A549 (cell line): Measurements from ENCODE around the gene ATP1A4. TPM values are rescaled to one million over a fixed set of nuclear protein-coding genes. Genes with fewer than 3 reads are reported as not detected.

Experiments
- ATAC-seq, 2 experiments: fragments of 200-7000 bp in 1 of 2; fragments of >200 bp in 1 of 2; cut with Nextera tagmentation in 1 of 2; cut with Tn5 transposase in 1 of 2; 3 replicates each; pipeline versions ENCODE4 v1.8.0 to v1.9.1; 2018 to 2020; ENCODE audit warnings: mild to moderate bottlenecking in 1 of 2, moderate library complexity in 1 of 2
- CTCF ChIA-PET: fragments of 300-600 bp; sonication (Branson Sonifier 250); formaldehyde crosslinking; extraction: SDS; loops from one replicate; lab custom pipeline; 2021; ENCODE audit warnings: antibody characterized with exemption, inconsistent platforms; lab: Yijun Ruan, JAX
- POLR2A ChIA-PET: fragments of 350-600 bp; formaldehyde crosslinking; extraction: SDS; loops from one replicate; lab custom pipeline; 2021; ENCODE audit warnings: antibody characterized with exemption, inconsistent platforms; lab: Yijun Ruan, JAX
- DNase-seq, 2 experiments: peaks; one replicate each; pipeline versions ENCODE4 v3.0.0 to v3.0.0-alpha.2; 2011 to 2016; ENCODE audit warnings: low read depth in 1 of 2, low spot score in 1 of 2
- FAIRE-seq: peaks from 2 replicates; lab custom pipeline; 2011; peaks lifted over from hg19 to GRCh38; lab: Jason Lieb, UNC
- H3K27ac ChIP-seq, 2 experiments: fragments of >200 bp; sonication (Bioruptor Twin); formaldehyde crosslinking; 3 replicates each; pipeline ENCODE4 v1.5.1; 2016 to 2017
- H3K4me1 ChIP-seq: fragments of >200 bp; sonication (Bioruptor Twin); formaldehyde crosslinking; 3 replicates; pipeline ENCODE4 v1.6.1; 2016
- H3K4me2 ChIP-seq: fragments of >200 bp; sonication (Bioruptor Twin); formaldehyde crosslinking; 3 replicates; pipeline ENCODE4 v1.6.1; 2016
- H3K4me3 ChIP-seq: fragments of >200 bp; sonication (Bioruptor Twin); formaldehyde crosslinking; 3 replicates; pipeline ENCODE4 v1.5.1; 2016
- H3K9me3 ChIP-seq: fragments of >200 bp; sonication (Bioruptor Twin); formaldehyde crosslinking; 3 replicates; pipeline ENCODE4 v1.6.1; 2016
- BHLHE40 ChIP-seq: IDR thresholded peaks from 2 replicates; pipeline ENCODE4 v1.6.1; 2012; ENCODE audit warnings: low read depth, low read length, inconsistent platforms
- CBX2 ChIP-seq: fragments of 200-600 bp; sonication (generic); IDR thresholded peaks from 2 replicates; pipeline ENCODE4 v1.6.1; 2016; ENCODE audit warnings: low read depth, mild to moderate bottlenecking, borderline replicate concordance
- CBX8 ChIP-seq: fragments of 200-600 bp; sonication (generic); IDR thresholded peaks from 2 replicates; pipeline ENCODE4 v1.6.1; 2016
- CEBPB ChIP-seq, 2 experiments: fragments of >200 bp in 1 of 2; sonication (Bioruptor Twin) in 1 of 2; formaldehyde crosslinking in 1 of 2; IDR thresholded peaks; 2 replicates each; pipeline ENCODE4 v1.6.1; 2012 to 2016
- EHMT2 ChIP-seq: fragments of 200-600 bp; sonication (generic); IDR thresholded peaks from 2 replicates; pipeline ENCODE4 v1.6.1; 2016; ENCODE audit warnings: antibody characterized with exemption, low read depth, mild to moderate bottlenecking, moderate library complexity
- ELK1 ChIP-seq: fragments of 150-350 bp; IDR thresholded peaks from 2 replicates; pipeline ENCODE4 v1.6.1; 2014; ENCODE audit warnings: low read depth, mild to moderate bottlenecking, low read length
- EP300 ChIP-seq, 2 experiments: fragments of >200 bp; sonication (Bioruptor Twin); formaldehyde crosslinking; IDR thresholded peaks; 2 replicates in 1 of 2; 3 replicates in 1 of 2; pipeline ENCODE4 v1.6.1; 2016 to 2017
- FOSB ChIP-seq: fragments of 250-450 bp; sonication (Bioruptor Pico); IDR thresholded peaks from 2 replicates; pipeline ENCODE4 v1.5.0; 2020; ENCODE audit warnings: mild to moderate bottlenecking, moderate library complexity
- FOSL2 ChIP-seq, 2 experiments: fragments of 450-650 bp in 1 of 2; fragments of >200 bp in 1 of 2; sonication (Bioruptor Twin) in 1 of 2; formaldehyde crosslinking; IDR thresholded peaks; 2 replicates each; pipeline versions ENCODE4 v1.5.0 to v1.6.1; 2016 to 2020; ENCODE audit warnings: mild to moderate bottlenecking in 1 of 2, moderate library complexity in 1 of 2
- JUN ChIP-seq, 2 experiments: fragments of >200 bp; sonication (Bioruptor Twin); formaldehyde crosslinking; IDR thresholded peaks; 2 replicates in 1 of 2; 3 replicates in 1 of 2; pipeline ENCODE4 v1.6.1; 2016 to 2017
- JUNB ChIP-seq: fragments of >200 bp; sonication (Bioruptor Twin); formaldehyde crosslinking; IDR thresholded peaks from 2 replicates; pipeline ENCODE4 v1.6.1; 2016
- MAFK ChIP-seq: fragments of 450-650 bp; IDR thresholded peaks from 2 replicates; pipeline ENCODE4 v1.6.1; 2014; ENCODE audit not compliant: partially characterized antibody
- NFE2L2 ChIP-seq: fragments of 150-350 bp; conservative IDR thresholded peaks from 2 replicates; pipeline ENCODE4 v1.6.1; 2014; ENCODE audit warnings: low read length
- NR3C1 ChIP-seq: fragments of >200 bp; sonication (Bioruptor Twin); formaldehyde crosslinking; IDR thresholded peaks from 3 replicates; pipeline ENCODE4 v1.6.1; 2017
- PHF8 ChIP-seq: fragments of 200-600 bp; sonication (generic); IDR thresholded peaks from 2 replicates; pipeline ENCODE4 v1.6.1; 2016; ENCODE audit warnings: low read depth, mild to moderate bottlenecking, antibody characterized with exemption, moderate library complexity, borderline replicate concordance
- POLR2A ChIP-seq: IDR thresholded peaks from 2 replicates; pipeline ENCODE4 v1.6.1; 2012; ENCODE audit warnings: mild to moderate bottlenecking, low read length
- RARB ChIP-seq: fragments of 250-450 bp; sonication (Bioruptor Pico); IDR thresholded peaks from 2 replicates; pipeline ENCODE4 v1.8.0; 2021; ENCODE audit warnings: mild to moderate bottlenecking, moderate library complexity
- RNF2 ChIP-seq: fragments of 200-600 bp; sonication (generic); IDR thresholded peaks from 2 replicates; pipeline ENCODE4 v1.6.1; 2016; ENCODE audit warnings: low read depth, mild to moderate bottlenecking, antibody characterized with exemption, moderate library complexity, borderline replicate concordance
- SMC3 ChIP-seq: fragments of >200 bp; sonication (Bioruptor Twin); formaldehyde crosslinking; IDR thresholded peaks from 3 replicates; pipeline ENCODE4 v1.6.1; 2018; ENCODE audit warnings: inconsistent platforms
- ZNF302 ChIP-seq: fragments of 250-450 bp; sonication (Bioruptor Pico); IDR thresholded peaks from 2 replicates; pipeline ENCODE4 v1.9.0; 2021; ENCODE audit warnings: inconsistent platforms, mild to moderate bottlenecking, moderate library complexity
- polyA plus RNA-seq, 4 experiments: library from polyadenylated mRNA; depleted of rRNA in 3 of 4; stranded (reverse); fragments of >200 nt; fragmentation: RNase III in 1 of 4; extraction: RNeasy Plus Mini Kit Qiagen cat#74134 plus additional on column Dnase treatment in 1 of 4; gene quantifications; 2 replicates in 3 of 4; 3 replicates in 1 of 4; pipeline ENCODE4 v1.2.3, GENCODE V29; 2011 to 2017

ATP1A4 gene
- polyA plus RNA-seq, 2 of the 4 experiments (the other 2 are of a cell fraction), result not detected

GRCh38 chr1:160228431-160228830 lies 77.0 kb downstream of the ATP1A4 start:
- Histone ChIP-seq H3K4me1 (no peaks in the 10 kb centered on the region), H3K27ac (no peak overlapping the region), H3K4me3 (no peak overlapping the region), H3K9me3 (no peaks in the 10 kb centered on the region), H3K4me2 (no peak overlapping the region)
- ATAC-seq (no peak), DNase-seq (no peak), FAIRE-seq (no peak)
- ChIA-PET CTCF (interaction anchor here (0.6 to 5.4 kb wide), 9 partner anchors 9 to 1661 kb away, joined by 3 to 26 read pairs (median 5); no protein-coding TSS in a partner anchor), POLR2A (no interaction called here)
- TF ChIP-seq FOSL2 (IDR thresholded peaks at IDR 0.05), result no peak
- no peak for TF ChIP-seq FOSL2 (CRISPR knock-in tag; IDR thresholded peaks at IDR 0.05)
- no peak for TF ChIP-seq ZNF302

- no peak for DNase-seq
- H3K4me2 ChIP-seq, result no peak overlapping the region
- no peak for ATAC-seq
- FAIRE-seq, result no peak
- no peaks in the 10 kb centered on the region for H3K4me1 ChIP-seq
- no peaks in the 10 kb centered on the region for H3K9me3 ChIP-seq
- TF ChIP-seq NFE2L2 (no peak), JUNB (no peak), POLR2A (no peak), CEBPB (IDR thresholded peaks at IDR 0.05) (no peak), ELK1 (no peak), CBX8 (no peak), RARB (no peak), CBX2 (no peak), MAFK (no peak), EHMT2 (no peak), PHF8 (no peak), SMC3 (no peak), NR3C1 (no peak), EP300 (IDR thresholded peaks at IDR 0.05) (no peak), FOSB (CRISPR knock-in tag) (no peak), RNF2 (no peak), BHLHE40 (no peak), JUN (IDR thresholded peaks at IDR 0.05) (no peak)
- no peak overlapping the region for H3K4me3 ChIP-seq
- no peak overlapping the region for H3K27ac ChIP-seq
- CTCF ChIA-PET, result interaction anchor here (0.6 to 5.4 kb wide), 9 partner anchors 9 to 132 kb away, joined by 3 to 24 read pairs (median 5); no protein-coding TSS in a partner anchor
- POLR2A ChIA-PET, result no interaction called here
Observed at GRCh38 chr1:160232911-160233310, 81.5 kb downstream of the ATP1A4 start.

Other genes starting within 250 kb of the ATP1A4 start
- gene TAGLN2, start 226.1 kb upstream of the ATP1A4 start, polyA plus RNA-seq (2011; rRNA removed), result 533 and 536 TPM in 2 replicates
- gene TAGLN2, start 226.1 kb upstream of the ATP1A4 start, polyA plus RNA-seq (2017; fragmentation: RNase III; extraction: RNeasy Plus Mini Kit Qiagen cat#74134 plus additional on column Dnase treatment), result 781 to 811 TPM (median 806 TPM) in 3 replicates
- gene IGSF9, start 206.0 kb upstream of the ATP1A4 start, polyA plus RNA-seq (2011; rRNA removed), result 0.05 and 0.06 TPM in 2 replicates
- gene IGSF9, start 206.0 kb upstream of the ATP1A4 start, polyA plus RNA-seq (2017; fragmentation: RNase III; extraction: RNeasy Plus Mini Kit Qiagen cat#74134 plus additional on column Dnase treatment), result 0.49 to 0.54 TPM (median 0.50 TPM) in 3 replicates
- gene SLAMF9, start 197.4 kb upstream of the ATP1A4 start, polyA plus RNA-seq (2011; rRNA removed), result 0.21 and 0.25 TPM in 2 replicates
- gene SLAMF9, start 197.4 kb upstream of the ATP1A4 start, polyA plus RNA-seq (2017; fragmentation: RNase III; extraction: RNeasy Plus Mini Kit Qiagen cat#74134 plus additional on column Dnase treatment), result 0.16 to 0.28 TPM (median 0.22 TPM) in 3 replicates
- 6.3 and 7.2 TPM in 2 replicates for gene PIGM, start 119.6 kb upstream of the ATP1A4 start, polyA plus RNA-seq (2011; rRNA removed)
- gene PIGM, start 119.6 kb upstream of the ATP1A4 start, polyA plus RNA-seq (2017; fragmentation: RNase III; extraction: RNeasy Plus Mini Kit Qiagen cat#74134 plus additional on column Dnase treatment), result 4.8 to 5.3 TPM (median 5.0 TPM) in 3 replicates
- not detected in 2 replicates for gene KCNJ10, start 81.4 kb upstream of the ATP1A4 start, polyA plus RNA-seq (2011; rRNA removed)
- 0.05 to 0.09 TPM (median 0.05 TPM) in 3 replicates for gene KCNJ10, start 81.4 kb upstream of the ATP1A4 start, polyA plus RNA-seq (2017; fragmentation: RNase III; extraction: RNeasy Plus Mini Kit Qiagen cat#74134 plus additional on column Dnase treatment)
- not detected in 2 replicates for gene KCNJ9, start 70.1 kb upstream of the ATP1A4 start, polyA plus RNA-seq (2011; rRNA removed)
- not detected in 3 replicates for gene KCNJ9, start 70.1 kb upstream of the ATP1A4 start, polyA plus RNA-seq (2017; fragmentation: RNase III; extraction: RNeasy Plus Mini Kit Qiagen cat#74134 plus additional on column Dnase treatment)
- gene IGSF8, start 53.0 kb upstream of the ATP1A4 start, polyA plus RNA-seq (2011; rRNA removed), result 7.3 and 8.3 TPM in 2 replicates
- 6.3 to 8.5 TPM (median 7.8 TPM) in 3 replicates for gene IGSF8, start 53.0 kb upstream of the ATP1A4 start, polyA plus RNA-seq (2017; fragmentation: RNase III; extraction: RNeasy Plus Mini Kit Qiagen cat#74134 plus additional on column Dnase treatment)
- 0.07 and 0.09 TPM in 2 replicates for gene ATP1A2, start 35.8 kb upstream of the ATP1A4 start, polyA plus RNA-seq (2011; rRNA removed)
- 0.10 to 0.13 TPM in 2 of 3 replicates, not detected in the other for gene ATP1A2, start 35.8 kb upstream of the ATP1A4 start, polyA plus RNA-seq (2017; fragmentation: RNase III; extraction: RNeasy Plus Mini Kit Qiagen cat#74134 plus additional on column Dnase treatment)
- gene CASQ1, start 39.0 kb downstream of the ATP1A4 start, polyA plus RNA-seq (2011; rRNA removed), result 0.04 and 0.08 TPM in 2 replicates
- 0.04 TPM in 1 of 3 replicates, not detected in the others for gene CASQ1, start 39.0 kb downstream of the ATP1A4 start, polyA plus RNA-seq (2017; fragmentation: RNase III; extraction: RNeasy Plus Mini Kit Qiagen cat#74134 plus additional on column Dnase treatment)
- gene PEA15, start 53.8 kb downstream of the ATP1A4 start, polyA plus RNA-seq (2011; rRNA removed), result 115 and 130 TPM in 2 replicates
- 136 to 157 TPM (median 150 TPM) in 3 replicates for gene PEA15, start 53.8 kb downstream of the ATP1A4 start, polyA plus RNA-seq (2017; fragmentation: RNase III; extraction: RNeasy Plus Mini Kit Qiagen cat#74134 plus additional on column Dnase treatment)
- gene DCAF8, start 110.9 kb downstream of the ATP1A4 start, polyA plus RNA-seq (2011; rRNA removed), result 103 and 113 TPM in 2 replicates
- gene DCAF8, start 110.9 kb downstream of the ATP1A4 start, polyA plus RNA-seq (2017; fragmentation: RNase III; extraction: RNeasy Plus Mini Kit Qiagen cat#74134 plus additional on column Dnase treatment), result 67.4 to 69.8 TPM (median 69.8 TPM) in 3 replicates
- gene PEX19, start 133.5 kb downstream of the ATP1A4 start, polyA plus RNA-seq (2011; rRNA removed), result 54.3 and 56.7 TPM in 2 replicates
- gene PEX19, start 133.5 kb downstream of the ATP1A4 start, polyA plus RNA-seq (2017; fragmentation: RNase III; extraction: RNeasy Plus Mini Kit Qiagen cat#74134 plus additional on column Dnase treatment), result 23.6 to 25.1 TPM (median 24.8 TPM) in 3 replicates
- 149 and 188 TPM in 2 replicates for gene COPA, start 191.6 kb downstream of the ATP1A4 start, polyA plus RNA-seq (2011; rRNA removed)
- gene COPA, start 191.6 kb downstream of the ATP1A4 start, polyA plus RNA-seq (2017; fragmentation: RNase III; extraction: RNeasy Plus Mini Kit Qiagen cat#74134 plus additional on column Dnase treatment), result 80.3 to 83.5 TPM (median 82.5 TPM) in 3 replicates
- 90.4 and 91.6 TPM in 2 replicates for gene NCSTN, start 191.8 kb downstream of the ATP1A4 start, polyA plus RNA-seq (2011; rRNA removed)
- gene NCSTN, start 191.8 kb downstream of the ATP1A4 start, polyA plus RNA-seq (2017; fragmentation: RNase III; extraction: RNeasy Plus Mini Kit Qiagen cat#74134 plus additional on column Dnase treatment), result 40.5 to 44.6 TPM (median 41.6 TPM) in 3 replicates
- 0.63 and 0.67 TPM in 2 replicates for gene NHLH1, start 215.5 kb downstream of the ATP1A4 start, polyA plus RNA-seq (2011; rRNA removed)
- gene NHLH1, start 215.5 kb downstream of the ATP1A4 start, polyA plus RNA-seq (2017; fragmentation: RNase III; extraction: RNeasy Plus Mini Kit Qiagen cat#74134 plus additional on column Dnase treatment), result 0.29 to 0.49 TPM (median 0.34 TPM) in 3 replicates
- gene VANGL2, start 249.0 kb downstream of the ATP1A4 start, polyA plus RNA-seq (2011; rRNA removed), result 3.9 and 4.5 TPM in 2 replicates
- 2.9 to 4.2 TPM (median 4.1 TPM) in 3 replicates for gene VANGL2, start 249.0 kb downstream of the ATP1A4 start, polyA plus RNA-seq (2017; fragmentation: RNase III; extraction: RNeasy Plus Mini Kit Qiagen cat#74134 plus additional on column Dnase treatment)